Neural progenitor cell (in vitro differentiated cells): Measurements from ENCODE around the gene FCRL2.

Experiments used
- EZH2 ChIP-seq: fragments of 200-600 bp; sonication (generic); IDR thresholded peaks from 2 replicates; pipeline ENCODE4 v1.6.1; 2017; ENCODE audit warnings: antibody characterized with exemption, mild to moderate bottlenecking, moderate library complexity
- TF ChIP-seq, protein P1 (sequence below): fragments of 200-600 bp; sonication (generic); IDR thresholded peaks from 2 replicates; pipeline ENCODE4 v1.5.1; 2017; ENCODE audit warnings: antibody characterized with exemption, mild to moderate bottlenecking

DNA sequence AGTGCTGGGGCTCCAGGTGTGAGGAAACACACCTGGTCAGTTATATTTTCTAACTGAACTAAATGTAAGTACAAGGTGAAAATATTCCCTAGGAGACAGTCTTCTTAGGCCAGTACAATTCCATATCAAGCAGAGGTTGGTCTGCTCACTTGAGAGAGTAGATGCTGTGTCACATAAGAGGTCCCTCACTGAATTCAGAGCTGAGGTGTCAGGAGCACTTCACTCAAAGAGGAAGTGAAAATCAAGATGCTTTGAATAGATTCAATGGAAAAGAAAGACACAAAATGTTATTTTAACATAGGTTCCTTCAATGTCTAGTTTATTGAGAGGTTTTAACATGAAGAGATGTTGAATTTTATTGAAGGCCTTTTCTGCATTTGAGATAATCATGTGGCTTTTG lies 72.1 kb downstream of the FCRL2 start:
- TF ChIP-seq, protein P1, sequence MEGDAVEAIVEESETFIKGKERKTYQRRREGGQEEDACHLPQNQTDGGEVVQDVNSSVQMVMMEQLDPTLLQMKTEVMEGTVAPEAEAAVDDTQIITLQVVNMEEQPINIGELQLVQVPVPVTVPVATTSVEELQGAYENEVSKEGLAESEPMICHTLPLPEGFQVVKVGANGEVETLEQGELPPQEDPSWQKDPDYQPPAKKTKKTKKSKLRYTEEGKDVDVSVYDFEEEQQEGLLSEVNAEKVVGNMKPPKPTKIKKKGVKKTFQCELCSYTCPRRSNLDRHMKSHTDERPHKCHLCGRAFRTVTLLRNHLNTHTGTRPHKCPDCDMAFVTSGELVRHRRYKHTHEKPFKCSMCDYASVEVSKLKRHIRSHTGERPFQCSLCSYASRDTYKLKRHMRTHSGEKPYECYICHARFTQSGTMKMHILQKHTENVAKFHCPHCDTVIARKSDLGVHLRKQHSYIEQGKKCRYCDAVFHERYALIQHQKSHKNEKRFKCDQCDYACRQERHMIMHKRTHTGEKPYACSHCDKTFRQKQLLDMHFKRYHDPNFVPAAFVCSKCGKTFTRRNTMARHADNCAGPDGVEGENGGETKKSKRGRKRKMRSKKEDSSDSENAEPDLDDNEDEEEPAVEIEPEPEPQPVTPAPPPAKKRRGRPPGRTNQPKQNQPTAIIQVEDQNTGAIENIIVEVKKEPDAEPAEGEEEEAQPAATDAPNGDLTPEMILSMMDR = no peak
- TF ChIP-seq EZH2 = no peak
